ENCODE measurements around the gene VPS13D. TPM values are rescaled to one million over a fixed set of nuclear protein-coding genes. Genes with fewer than 3 reads are reported as not detected.

Gene VPS13D
- total RNA-seq: 100 to 1,000 TPM in 1 of 4 donors, 10 to 100 TPM in 3; 42.5 to 103 (median 59.8) TPM

DNA sequence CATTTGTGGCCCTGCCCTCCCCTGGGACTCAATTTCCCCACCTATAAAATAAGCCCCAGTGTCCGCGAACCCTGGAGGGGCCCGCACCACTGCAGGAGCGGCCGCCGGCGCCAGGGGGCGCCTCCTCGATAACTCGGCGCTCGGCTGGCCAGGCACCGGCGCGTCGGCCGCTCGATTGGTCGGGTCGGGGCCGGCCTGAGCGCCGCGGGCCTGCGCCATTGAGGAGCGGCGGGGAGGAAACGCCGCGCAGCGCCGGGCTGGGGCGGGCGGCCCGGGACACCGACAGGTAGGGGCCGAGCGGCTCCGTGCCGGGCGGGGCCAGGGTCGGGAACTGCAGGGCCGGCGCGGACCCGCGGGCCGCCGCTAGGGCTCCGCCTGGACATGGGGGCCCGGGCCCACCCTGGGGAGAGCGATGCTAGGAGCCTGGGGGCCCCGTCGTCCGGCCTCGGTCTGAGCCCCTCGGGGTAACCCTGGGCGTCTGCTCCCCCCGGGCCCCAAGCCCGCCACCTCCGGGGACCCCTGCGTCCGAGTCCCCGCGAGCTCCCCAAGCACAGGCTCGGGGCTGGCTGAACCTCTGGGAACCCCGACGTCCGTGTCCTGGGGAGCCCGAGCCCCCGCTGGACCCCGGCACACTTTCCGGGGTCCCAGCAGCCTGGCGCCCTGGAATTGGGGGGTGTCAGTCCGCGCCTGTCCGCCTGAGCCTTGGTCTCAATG lies at the start of gene VPS13D:
TSS of gene VPS13D (plus strand) at position 196 of the 714 bp plus-strand sequence. CDS start 4,237 bp downstream, outside the sequence.
- DNase-seq: peak; percentile 17
- Histone ChIP-seq H3K9me3 (no peaks in the 10 kb centered on the region), H3K4me3 (peak within 1 kb of the TSS; percentile 76 to 100 (median 92)), H3K27ac (peak within 1 kb of the TSS; percentile 95 to 99 (median 96)), H3K36me3 (peaks cover 0 to 13% (median 0%) of the 10 kb centered on the region in 3 donors), H3K27me3 (no peaks in the 10 kb centered on the region), H3K4me1 (peaks cover 18 to 47% (median 21%) of the 10 kb centered on the region in 3 donors)
- intact Hi-C loops (cut with DNase I): no loop called here
- WGBS, 2 donors: 0% methylated on average over 7 of the region's 77 CpGs; no CpG with 5 or more reads in 1 of the 2 donors
- TF ChIP-seq POLR2A (IDR thresholded peaks at IDR 0.05): peak in 3 of 4 donors; percentile 70 to 87 (median 71)
- peak; percentile 87 to 99 (median 96) for TF ChIP-seq CTCF (IDR thresholded peaks at IDR 0.05)

GRCh38 chr1:12180315-12180714 lies 49.5 kb upstream of the VPS13D start:
- DNase-seq: no peak
- Histone ChIP-seq H3K27me3 (peaks cover 0 to 46% (median 0%) of the 10 kb centered on the region in 4 donors), H3K4me1 (peaks cover 16 to 100% (median 57%) of the 10 kb centered on the region in 3 donors), H3K36me3 (no peaks in the 10 kb centered on the region), H3K27ac (peak overlapping the region; percentile 25 to 89 (median 77)), H3K9me3 (no peaks in the 10 kb centered on the region), H3K4me3 (no peak overlapping the region)
- TF ChIP-seq CTCF (IDR thresholded peaks at IDR 0.05): no peak
- TF ChIP-seq POLR2A (IDR thresholded peaks at IDR 0.05): no peak
- WGBS, 2 donors: 74 to 76% methylated on average over 7 to 10 of the region's 10 CpGs
- intact Hi-C loops (cut with DNase I): no loop called here

DNA sequence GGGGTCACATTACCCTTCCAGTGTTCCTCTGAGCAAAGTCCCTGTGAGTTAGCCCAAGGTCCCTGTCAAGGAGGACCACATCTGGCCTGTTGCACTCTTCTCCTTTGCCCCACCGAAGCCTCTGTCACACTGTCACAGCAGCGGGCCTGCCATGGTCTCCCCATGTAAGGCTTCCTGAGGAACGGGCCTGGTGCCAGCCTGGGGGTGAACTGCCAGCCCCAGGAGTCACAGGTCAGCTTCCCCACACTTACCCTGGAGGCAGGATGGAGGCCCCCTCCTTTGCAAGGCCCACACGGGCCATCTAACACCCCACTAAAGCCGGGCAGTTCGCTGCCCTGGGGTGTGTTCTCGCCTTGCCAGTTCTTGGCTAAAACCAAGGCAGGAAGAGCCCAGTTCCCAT lies 48.9 kb upstream of the VPS13D start:
- Histone ChIP-seq H3K9me3 (no peaks in the 10 kb centered on the region), H3K4me1 (peaks cover 20 to 100% (median 58%) of the 10 kb centered on the region in 3 donors), H3K36me3 (no peaks in the 10 kb centered on the region), H3K4me3 (no peak overlapping the region), H3K27ac (peak overlapping the region; percentile 25 to 89 (median 77)), H3K27me3 (peaks cover 0 to 46% (median 0%) of the 10 kb centered on the region in 4 donors)
- 77 to 100% methylated on average over 2 to 5 of the region's 7 CpGs for WGBS, 2 donors
- intact Hi-C loops (cut with DNase I): no loop called here
- no peak for TF ChIP-seq POLR2A (IDR thresholded peaks at IDR 0.05)
- no peak for TF ChIP-seq CTCF (IDR thresholded peaks at IDR 0.05)
- no peak for DNase-seq

GRCh38 chr1:12181568-12181967 lies 48.3 kb upstream of the VPS13D start:
- no peak for TF ChIP-seq POLR2A (IDR thresholded peaks at IDR 0.05)
- TF ChIP-seq CTCF (IDR thresholded peaks at IDR 0.05): no peak
- intact Hi-C loops (cut with DNase I): no loop called here
- Histone ChIP-seq H3K4me3 (no peak overlapping the region), H3K27ac (peak overlapping the region in 3 of 4 donors; percentile 69 to 89 (median 85)), H3K27me3 (peaks cover 0 to 47% (median 0%) of the 10 kb centered on the region in 4 donors), H3K36me3 (no peaks in the 10 kb centered on the region), H3K4me1 (peaks cover 24 to 100% (median 65%) of the 10 kb centered on the region in 3 donors), H3K9me3 (no peaks in the 10 kb centered on the region)
- no peak for DNase-seq
- 90 to 100% methylated on average over 2 of the region's 7 CpGs for WGBS, 2 donors

GRCh38 chr1:12182410-12182984 lies 47.3 kb upstream of the VPS13D start:
- intact Hi-C loops (cut with DNase I): no loop called here
- Histone ChIP-seq H3K4me1 (peaks cover 27 to 100% (median 63%) of the 10 kb centered on the region in 3 donors), H3K27ac (peak overlapping the region in 3 of 4 donors; percentile 69 to 89 (median 85)), H3K27me3 (peaks cover 0 to 54% (median 0%) of the 10 kb centered on the region in 4 donors), H3K4me3 (no peak overlapping the region), H3K9me3 (no peaks in the 10 kb centered on the region), H3K36me3 (no peaks in the 10 kb centered on the region)
- TF ChIP-seq CTCF (IDR thresholded peaks at IDR 0.05) (no peak), POLR2A (IDR thresholded peaks at IDR 0.05) (no peak)
- 57 to 66% methylated on average over 4 of the region's 4 CpGs for WGBS, 2 donors
- DNase-seq: no peak

Data from esophagus squamous epithelium (tissue), 5 donors.